GM19372 (cell line): Measurements from ENCODE around the gene SLC25A12.

Experiments
- ATAC-seq: cut with Tn5 transposase; IDR thresholded peaks from one replicate; pipeline ENCODE4 v1.9.1; 2021; ENCODE audit warnings: mild to moderate bottlenecking, low read depth, moderate library complexity; ENCODE audit not compliant: unreplicated experiment

SLC25A12 gene

DNA sequence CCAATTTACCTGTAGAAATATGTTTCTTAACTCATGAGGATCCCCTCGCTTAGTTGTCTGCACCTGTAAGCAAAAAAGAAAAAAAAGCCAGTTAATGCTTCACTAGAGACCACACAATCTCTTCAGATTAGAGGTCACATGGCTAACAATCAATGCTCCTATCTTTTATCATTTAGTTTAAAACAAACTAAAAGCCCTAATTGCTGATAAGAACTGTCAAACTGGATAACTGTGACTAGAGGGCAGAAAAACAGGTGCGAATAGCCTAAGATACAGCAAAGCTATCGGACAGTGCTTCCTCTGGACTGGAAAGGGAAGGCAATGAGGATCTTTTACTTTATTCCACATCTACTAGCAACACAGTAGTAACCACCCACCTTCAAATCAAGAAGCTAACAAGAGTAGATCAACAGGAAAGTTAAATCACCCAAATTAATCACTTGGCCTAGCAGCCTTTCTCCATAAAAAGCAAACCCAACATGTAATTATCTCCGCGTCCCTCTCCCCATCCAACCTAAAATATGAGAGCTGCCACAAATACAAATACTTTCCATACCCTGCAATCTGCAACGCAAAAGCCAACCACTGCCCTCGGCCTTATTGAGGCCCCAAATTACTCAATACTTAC lies 734 bp downstream of the SLC25A12 start:
- no peak for ATAC-seq

DNA sequence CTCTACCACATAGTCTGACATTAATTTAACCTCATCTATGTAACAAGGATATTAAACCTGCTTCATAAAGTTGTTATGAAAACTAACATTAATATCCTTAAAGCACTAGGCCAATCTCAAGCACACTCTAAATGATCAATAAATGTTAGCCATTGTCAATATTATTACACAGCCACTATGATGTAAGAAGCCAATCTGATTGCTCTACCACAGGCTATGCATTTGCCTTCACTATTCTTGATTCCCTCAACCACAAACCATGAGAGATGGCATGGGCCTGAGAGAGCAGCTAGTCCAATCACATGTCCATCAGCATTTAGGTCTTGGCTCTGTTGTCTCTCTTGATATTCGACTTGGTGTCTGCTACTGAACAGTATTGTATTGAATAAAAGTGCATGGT lies 4.2 kb downstream of the SLC25A12 start:
- ATAC-seq = no peak

DNA sequence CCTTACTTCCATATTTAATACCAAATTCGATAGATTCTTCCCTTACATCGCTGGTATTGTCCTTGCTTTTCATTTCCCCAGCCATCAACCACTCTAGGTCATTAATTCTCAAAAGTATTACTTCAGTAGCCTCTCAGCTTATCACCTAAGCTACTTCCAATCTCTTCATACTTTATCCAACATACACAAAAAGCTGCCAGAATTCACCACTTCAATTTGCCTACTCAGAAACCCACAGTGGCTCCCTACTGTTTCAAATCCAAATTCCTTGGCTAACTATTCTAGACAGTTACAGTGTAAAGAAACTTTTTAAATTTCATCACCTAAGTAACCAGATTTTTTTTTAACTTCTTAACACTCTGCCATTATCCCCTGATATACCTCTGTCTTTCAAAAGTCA lies 4.7 kb downstream of the SLC25A12 start:
- ATAC-seq = no peak

DNA sequence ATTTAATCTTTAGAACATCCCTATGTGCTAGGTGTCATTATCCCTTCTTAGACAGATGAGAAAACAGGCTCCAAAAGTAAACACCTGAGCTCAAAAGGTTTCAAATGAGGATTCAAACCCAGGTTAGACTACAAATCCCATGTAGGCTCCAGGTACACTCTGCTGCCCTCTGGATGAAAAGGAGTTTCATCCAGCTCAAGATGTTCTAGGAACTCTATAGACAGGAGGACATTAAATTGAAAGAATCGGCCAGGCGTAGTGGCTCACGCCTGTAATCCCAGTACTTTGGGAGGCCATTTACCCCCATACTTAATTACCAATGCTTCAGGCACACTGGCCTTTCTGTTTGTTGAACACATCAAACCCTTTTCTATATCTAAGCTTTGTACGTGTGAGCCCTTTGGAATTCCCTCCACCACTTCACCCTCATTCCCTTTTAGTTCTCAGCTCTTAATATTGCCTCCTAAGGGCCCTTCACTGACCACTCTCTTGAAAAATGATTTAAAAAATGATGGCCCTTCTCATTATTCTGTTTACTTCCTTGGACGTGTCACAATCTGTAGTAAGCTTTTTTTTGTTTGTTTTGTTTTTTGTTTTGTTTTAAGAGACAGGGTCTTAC lies 10.7 kb downstream of the SLC25A12 start:
- no peak for ATAC-seq

DNA sequence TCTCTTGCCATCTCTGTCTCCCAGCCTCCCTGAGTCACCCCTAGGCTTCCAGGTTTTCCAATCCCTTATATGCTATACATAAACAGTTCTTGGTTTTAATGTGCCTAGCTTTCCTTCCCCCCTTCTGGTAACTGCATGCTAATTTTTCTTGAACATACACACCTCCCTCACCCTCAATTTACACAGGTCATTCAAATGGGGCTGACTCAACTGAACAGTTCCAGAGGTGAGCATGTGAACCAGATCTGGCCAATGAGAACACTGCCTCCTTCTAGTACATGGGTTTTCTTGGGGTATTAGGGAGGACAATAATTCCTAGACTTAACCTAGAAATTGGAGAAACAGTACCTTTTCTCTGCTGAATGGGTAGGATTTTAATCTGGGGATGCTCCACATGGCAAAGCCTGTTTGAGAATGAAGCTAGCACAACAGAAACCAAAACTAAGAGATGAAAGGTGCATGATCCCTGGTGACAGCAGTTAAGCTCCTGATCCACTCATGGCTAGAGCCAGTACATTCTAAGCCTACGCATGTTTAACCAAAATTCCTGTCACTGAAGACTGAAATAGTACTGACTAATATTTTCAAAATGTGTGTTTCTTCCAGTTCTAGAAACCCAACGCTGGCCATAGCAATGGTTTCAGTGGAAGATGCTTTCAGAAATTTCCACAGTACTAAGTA lies 11.8 kb downstream of the SLC25A12 start:
- no peak for ATAC-seq

DNA sequence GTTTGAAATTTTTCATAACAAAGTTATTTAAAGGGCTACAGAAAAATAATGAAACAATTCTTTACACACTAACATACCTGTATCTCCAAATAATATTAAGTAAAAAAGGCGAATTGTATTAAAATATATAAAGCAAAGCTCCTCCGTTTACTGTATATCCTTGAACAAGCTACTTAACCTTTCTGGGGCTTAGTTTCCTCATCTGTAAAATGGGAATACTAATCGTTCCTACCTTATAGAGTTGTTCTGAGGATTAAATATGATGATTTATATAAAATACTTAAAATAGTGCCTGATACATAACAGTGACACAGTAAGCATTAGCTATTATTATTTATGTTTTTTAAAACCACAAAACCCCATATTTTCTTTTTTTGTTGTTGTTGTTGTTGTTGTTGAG lies 13.3 kb downstream of the SLC25A12 start:
- ATAC-seq = no peak

DNA sequence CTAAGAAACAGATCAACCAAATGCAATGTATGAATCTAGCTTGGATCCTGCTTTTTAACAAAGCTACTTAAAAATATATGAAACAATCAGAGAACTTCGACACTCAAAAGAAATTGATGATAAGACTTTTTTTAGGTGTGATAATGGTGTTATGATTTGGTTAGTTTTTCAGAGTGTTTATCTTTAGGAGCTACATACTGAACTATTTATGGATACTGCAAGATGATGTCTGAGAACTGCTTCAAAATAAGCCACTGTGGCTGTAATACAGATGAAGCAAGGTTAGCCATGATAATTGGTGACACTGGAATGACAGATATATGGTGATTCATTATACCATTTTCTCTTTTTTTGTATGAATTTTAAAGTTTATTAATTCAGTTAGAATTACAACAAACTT lies 14.2 kb downstream of the SLC25A12 start:
- ATAC-seq = no peak

DNA sequence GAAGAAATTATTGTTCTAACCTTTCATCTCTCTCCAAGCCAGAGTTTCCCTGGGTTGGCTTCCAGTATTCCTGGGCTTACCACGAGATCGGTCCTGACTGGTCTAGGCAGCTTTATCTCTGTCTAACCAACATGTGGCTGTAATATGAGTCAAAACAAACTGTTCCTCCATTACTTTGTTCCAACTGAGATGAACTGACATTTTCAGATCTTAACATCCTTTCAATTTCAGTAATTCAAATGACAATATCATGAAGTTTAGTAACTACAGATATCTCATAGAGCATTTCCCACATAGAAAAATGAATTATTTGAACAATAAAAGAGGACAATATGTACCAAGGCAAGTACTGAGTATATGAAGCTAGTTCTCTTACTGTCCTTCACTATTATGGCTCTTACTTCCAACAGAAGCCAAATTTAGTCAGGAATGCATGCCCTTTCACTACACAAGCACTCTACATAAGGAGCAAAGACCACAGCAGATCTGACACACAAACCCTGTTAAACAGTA lies 15.5 kb downstream of the SLC25A12 start:
- no peak for ATAC-seq

DNA sequence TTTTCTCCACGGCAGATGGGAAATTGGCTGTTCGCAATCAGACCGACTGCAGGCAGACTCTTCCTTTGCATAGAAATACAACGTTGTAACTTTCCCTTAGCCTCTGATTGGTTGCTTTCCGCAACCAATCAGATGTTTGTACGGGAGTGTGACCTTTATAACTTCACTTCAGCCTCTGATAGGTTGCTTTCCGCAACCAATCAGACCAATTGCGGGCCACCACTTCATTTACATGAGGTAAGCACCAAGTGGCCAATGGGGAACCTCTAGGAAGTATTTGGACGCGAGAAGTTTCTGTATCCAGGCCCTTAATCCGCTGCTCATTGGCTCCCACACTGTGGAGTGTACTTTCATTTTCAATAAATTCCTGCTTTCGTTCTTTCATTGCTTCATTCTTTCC lies 19.1 kb downstream of the SLC25A12 start:
- no peak for ATAC-seq

DNA sequence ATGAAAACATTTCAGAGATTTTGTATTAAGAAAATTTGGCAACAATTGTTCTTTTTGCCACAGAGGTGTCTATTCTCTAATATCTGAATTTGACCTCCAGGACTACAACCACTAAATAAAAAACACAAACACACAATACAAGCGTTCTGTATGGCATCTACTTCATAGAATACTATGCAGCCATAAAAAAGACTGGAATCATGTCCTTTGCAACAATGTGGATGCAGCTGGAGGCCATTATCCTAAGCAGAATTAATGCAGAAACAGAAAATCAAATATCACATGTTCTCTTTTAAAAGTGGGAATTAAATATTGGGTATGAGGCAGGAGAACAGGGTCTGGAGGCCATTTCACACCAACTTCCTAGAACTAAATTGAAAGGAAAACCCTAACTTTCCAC lies 19.5 kb downstream of the SLC25A12 start:
- no peak for ATAC-seq

DNA sequence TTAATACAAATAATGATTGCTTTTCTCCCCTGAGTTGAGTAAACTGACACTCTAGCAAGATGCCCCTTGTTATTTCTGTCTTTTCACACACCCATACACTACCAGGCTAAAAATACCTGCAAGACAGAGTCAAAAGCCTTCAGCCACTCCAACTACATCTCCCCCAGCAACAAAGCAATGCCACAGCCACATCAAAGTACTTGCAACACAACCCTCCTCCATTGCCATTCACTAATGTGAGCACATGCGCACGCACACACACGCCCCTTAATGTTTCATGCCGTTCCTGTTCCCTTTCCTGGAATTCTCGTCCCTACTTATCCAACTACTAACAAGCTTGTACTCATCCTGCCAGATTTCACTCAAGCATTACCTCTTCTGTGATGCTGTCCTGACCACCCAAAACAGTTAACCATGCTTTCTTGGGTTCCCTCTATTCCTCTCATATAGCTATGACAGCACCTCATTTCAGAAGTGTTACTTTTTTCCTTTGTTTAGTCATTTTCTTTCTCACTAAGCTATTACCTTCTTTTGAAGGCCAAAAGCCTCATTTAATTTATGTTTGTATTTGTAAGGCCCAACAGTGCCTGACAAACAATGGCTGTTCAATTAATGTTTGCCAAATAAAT lies 29.6 kb downstream of the SLC25A12 start:
- no peak for ATAC-seq

DNA sequence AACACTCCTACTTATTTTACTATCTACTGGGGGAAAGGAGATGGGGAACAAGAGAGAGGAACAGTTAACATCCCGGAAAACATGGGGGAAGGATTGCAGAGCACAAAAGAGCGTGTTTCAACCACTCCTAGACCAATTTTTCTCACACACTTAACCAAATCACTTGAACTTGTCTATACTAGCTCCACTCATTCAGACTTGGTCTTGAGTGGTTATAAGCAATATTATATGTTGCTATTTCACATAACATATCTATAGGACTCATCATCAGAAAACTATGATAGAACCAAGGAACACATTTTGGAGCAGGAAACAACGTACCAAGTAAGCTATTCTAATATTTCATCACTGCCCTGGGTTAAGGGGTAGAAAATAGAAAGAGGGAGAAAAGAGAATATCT lies 31.5 kb downstream of the SLC25A12 start:
- ATAC-seq = no peak

DNA sequence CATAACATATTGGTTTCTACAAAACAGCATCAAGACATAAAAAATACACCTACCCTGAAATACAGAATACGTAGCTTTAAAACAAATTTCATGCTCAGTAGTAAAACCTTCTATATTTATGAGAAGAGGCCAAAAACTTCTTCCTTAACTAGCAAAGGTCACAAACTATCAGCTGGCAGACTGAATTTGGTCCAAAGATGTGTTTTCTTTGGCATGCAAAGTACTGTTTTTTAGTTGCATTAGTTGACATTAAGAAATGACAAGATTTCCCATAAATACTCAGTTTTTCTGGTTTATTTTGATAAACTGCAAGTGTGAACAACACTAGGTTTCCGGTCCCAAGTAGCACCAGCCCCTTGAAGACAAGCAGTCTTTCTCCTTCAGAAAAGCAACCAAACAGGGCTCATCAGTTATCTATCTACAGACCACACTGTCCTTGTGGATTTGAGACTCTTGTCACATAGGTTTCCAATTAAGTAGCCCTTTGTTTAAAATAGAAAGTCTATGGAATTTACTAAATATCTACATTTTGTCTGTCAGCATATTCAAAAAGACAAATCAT lies 35.6 kb downstream of the SLC25A12 start:
- ATAC-seq = no peak

DNA sequence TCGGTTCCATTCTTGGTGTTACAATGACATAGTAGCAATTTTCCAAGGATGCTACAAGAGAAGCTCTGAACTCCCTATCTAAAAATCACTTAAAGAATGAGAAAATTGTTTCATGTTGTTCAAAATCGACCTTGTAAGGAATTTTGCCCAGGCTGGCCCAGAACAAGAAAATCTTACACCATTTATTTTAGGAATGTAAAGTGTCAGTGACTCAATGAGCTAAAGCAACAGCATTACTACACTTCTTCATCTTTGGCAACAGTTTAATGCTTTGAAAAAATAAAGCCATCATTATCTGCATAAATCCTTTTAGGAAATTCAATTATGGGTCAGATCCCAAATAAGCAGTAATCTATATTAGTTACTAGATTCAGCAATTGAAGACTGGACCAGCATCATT lies 38.6 kb downstream of the SLC25A12 start:
- no peak for ATAC-seq

DNA sequence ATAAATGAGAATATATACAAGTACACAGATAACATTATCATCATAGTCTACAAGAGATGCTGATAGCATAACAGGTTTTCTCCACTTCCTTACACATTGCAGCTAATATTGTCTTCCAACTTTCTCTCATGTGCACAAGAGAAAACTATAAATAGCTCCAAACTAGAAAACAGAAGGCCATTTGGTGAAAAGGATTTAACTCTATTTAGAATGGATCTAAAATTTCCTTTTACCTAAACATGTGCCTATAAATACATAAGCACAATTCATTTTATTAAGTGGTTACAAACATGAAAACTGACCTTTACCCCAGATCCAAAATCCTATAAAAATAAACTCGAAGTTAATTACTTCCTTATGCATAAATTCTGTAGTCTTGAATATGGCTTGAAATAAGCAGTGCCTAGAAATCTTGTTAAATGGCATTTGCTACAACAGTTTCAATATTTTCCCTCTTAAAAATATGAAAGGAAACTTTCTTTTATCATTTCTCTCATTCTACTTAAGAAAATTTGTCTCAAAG lies 41.6 kb downstream of the SLC25A12 start:
- ATAC-seq = no peak

DNA sequence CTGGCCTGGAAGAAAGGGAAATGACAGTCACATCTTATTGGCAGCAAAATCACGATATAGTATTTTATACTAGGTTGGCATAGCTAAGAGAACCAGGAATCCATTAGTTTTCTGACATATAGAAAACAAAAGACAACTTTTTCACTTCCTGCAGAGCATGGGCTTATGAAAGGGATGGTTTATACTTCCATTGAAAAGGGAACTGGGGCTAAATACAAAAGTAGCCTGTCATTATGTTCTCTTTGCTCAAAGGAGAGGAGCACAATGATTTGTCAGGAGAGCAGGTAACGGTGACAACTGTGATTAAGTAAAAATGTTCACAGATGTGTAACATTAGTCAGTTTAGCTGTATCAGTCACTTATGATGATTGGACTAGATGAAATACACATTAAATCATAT lies 46.4 kb downstream of the SLC25A12 start:
- no peak for ATAC-seq

DNA sequence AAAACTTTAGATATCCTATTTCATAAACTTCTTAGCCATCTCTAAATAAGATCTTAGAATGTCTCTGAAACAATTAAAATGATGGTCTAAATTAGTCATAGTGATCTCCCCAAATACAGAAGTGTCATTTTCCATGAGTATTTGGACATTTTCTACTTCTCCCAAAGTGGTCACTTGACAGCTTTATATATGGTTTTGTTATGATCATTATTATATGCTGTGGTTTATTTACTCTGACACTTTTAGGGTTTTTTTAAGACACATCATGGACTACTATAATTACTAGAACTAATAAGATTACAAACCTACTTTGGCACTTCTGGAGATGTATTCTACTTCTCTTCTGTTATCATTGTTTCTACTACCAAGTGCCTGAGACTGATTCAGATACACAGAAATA lies 47.1 kb downstream of the SLC25A12 start:
- ATAC-seq = no peak

DNA sequence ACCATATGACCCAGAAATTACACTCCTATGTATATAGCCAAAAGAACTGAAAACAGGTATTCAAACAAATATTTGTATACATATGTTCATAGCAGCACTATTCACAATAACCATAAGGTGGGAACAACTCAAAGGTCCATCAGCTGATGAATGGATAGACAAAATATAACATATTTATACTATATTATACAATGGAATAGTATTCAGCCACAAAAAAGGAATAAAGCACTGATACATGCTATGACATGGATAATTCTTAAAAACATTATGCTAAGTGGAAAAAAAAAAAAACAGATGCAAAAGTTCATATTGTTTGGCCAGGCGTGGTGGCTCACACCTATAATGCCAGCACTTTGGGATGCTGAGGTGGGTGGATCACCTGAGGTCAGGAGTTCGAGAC lies 52.0 kb downstream of the SLC25A12 start:
- no peak for ATAC-seq

DNA sequence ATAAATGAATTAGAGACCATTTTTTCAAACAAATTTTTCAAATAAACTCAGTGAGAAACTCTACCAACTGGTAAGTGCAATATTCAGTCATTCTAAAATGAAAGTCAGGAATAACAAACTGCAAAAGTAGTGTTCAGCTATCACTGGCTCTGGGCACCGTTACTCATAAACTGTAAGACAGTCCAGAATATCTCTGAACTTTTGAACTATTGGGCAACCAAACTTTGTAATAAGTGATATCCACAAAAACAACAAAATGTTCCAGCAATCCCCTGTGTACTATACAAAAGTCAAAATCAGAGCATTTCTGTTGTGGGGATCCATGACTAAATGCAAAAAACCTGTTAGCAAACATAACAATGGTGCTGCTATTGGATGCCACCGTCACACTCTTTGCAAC lies 56.3 kb downstream of the SLC25A12 start:
- ATAC-seq = no peak

DNA sequence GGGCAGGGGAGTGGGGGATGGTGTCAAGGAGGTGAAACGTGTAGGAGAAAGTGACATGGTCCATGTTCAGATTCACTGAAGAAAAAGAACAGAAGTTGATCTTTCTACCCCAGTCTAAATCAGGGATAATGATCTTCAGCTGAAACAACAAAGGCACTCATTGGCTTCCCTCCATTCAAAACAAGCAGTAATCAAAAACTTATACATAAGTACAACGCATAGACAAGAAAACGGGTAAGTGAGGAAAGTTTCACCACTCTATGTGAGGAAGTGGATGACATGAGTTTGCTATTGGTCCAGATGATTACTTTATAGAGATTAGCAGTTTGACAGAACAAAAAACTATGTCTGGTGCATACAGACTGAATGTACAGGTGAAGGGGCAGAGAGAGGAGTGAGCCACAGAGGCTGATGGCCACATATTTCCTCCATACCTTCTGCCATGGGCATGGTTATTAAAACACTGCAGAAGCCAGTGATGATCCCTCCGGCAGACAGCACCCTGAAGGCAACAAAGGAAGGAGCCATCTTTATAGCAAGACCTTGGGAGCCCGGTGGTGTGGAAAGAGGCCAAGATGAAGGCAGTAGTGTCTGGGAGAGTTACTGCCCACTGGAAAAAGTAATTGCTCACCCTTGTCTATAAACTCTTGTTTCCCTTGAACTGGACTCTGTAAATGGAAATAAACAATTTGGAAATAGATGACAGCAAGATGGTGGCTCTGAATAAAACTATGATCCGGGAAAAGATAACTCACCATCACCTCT lies 57.7 kb downstream of the SLC25A12 start:
- no peak for ATAC-seq
